ENCODE data around the gene CDH4.

DNA sequence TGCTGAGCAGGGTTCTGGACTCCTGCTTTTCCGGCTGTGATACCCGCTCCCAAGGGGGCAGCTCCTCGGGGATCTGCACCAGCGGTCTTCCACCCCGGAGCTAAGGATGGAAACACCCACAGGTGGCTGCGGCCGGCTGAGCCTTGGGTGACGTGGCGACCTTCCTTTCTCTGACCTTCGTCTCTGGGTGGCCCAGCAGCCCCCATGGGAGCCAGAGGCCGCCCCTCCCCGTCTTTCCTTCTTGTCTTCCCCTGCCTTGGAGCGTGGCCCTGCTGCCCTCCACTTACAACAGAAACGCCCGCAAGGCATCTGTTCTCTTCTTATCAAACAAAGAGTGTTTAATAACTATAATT, 407.9 kb downstream of the CDH4 start:
- TF ChIP-seq, protein P1, sequence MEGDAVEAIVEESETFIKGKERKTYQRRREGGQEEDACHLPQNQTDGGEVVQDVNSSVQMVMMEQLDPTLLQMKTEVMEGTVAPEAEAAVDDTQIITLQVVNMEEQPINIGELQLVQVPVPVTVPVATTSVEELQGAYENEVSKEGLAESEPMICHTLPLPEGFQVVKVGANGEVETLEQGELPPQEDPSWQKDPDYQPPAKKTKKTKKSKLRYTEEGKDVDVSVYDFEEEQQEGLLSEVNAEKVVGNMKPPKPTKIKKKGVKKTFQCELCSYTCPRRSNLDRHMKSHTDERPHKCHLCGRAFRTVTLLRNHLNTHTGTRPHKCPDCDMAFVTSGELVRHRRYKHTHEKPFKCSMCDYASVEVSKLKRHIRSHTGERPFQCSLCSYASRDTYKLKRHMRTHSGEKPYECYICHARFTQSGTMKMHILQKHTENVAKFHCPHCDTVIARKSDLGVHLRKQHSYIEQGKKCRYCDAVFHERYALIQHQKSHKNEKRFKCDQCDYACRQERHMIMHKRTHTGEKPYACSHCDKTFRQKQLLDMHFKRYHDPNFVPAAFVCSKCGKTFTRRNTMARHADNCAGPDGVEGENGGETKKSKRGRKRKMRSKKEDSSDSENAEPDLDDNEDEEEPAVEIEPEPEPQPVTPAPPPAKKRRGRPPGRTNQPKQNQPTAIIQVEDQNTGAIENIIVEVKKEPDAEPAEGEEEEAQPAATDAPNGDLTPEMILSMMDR (IDR thresholded peaks at IDR 0.05): no peak
- no peak for TF ChIP-seq EP300 (IDR thresholded peaks at IDR 0.05)
- no peak for TF ChIP-seq POLR2A (IDR thresholded peaks at IDR 0.05)
- no peak for TF ChIP-seq POLR2AphosphoS5 (IDR thresholded peaks at IDR 0.05)
